CD14-positive monocyte (primary cell): ENCODE measurements around the gene POLR3E. TPM values are rescaled to one million over a fixed set of nuclear protein-coding genes. Genes with fewer than 3 reads are reported as not detected.

Experiments used
- DNase-seq, 3 donors: peaks; one replicate each; pipeline ENCODE4 v3.0.0-alpha.2; 2011 to 2022
- H2AFZ ChIP-seq: 2 replicates; pipeline ENCODE4 v1.6.0; 2012; ENCODE audit warnings: mild to moderate bottlenecking, low read depth, low read length, inconsistent platforms; ENCODE audit not compliant: insufficient read depth, poor library complexity, severe bottlenecking
- H3K27ac ChIP-seq, 2 donors: 1 replicate in 1 of 2; 2 replicates in 1 of 2; pipeline ENCODE4 v1.5.1; 2012 to 2013; ENCODE audit warnings: low read length in 2 of 2, control low read depth in 1 of 2, inconsistent platforms in 1 of 2, low read depth in 1 of 2, mild to moderate bottlenecking in 1 of 2
- H3K27me3 ChIP-seq, 2 donors: one replicate each; pipeline versions ENCODE4 v1.6.0 to v1.6.1; 2011 to 2013; ENCODE audit warnings: low read length in 2 of 2; ENCODE audit not compliant: control insufficient read depth in 2 of 2, insufficient read depth in 2 of 2
- H3K36me3 ChIP-seq, 2 donors: replicated peaks in 1 of 2; 1 replicate in 1 of 2; 2 replicates in 1 of 2; pipeline versions ENCODE4 v1.5.1 to v1.6.1; 2012 to 2013; ENCODE audit warnings: low read length in 2 of 2, control low read depth in 1 of 2, inconsistent platforms in 1 of 2, mild to moderate bottlenecking in 1 of 2; ENCODE audit not compliant: insufficient read depth in 2 of 2, control insufficient read depth in 1 of 2
- H3K4me1 ChIP-seq, 2 donors: 1 replicate in 1 of 2; 2 replicates in 1 of 2; pipeline versions ENCODE4 v1.5.1 to v1.6.1; 2012 to 2013; ENCODE audit warnings: low read length in 2 of 2, control low read depth in 1 of 2, inconsistent platforms in 1 of 2, mild to moderate bottlenecking in 1 of 2, moderate library complexity in 1 of 2; ENCODE audit not compliant: insufficient read depth in 2 of 2, control insufficient read depth in 1 of 2
- H3K4me2 ChIP-seq: replicated peaks from 2 replicates; pipeline ENCODE3; 2012; ENCODE audit warnings: low read length, moderate library complexity, mild to moderate bottlenecking; ENCODE audit not compliant: poor library complexity, severe bottlenecking; ENCODE audit errors: extremely low read depth
- H3K4me3 ChIP-seq, 3 experiments: fragments of 200-600 bp in 1 of 3; sonication (generic) in 1 of 3; replicated peaks in 1 of 3; 1 replicate in 2 of 3; 2 replicates in 1 of 3; pipeline ENCODE4 v1.5.1; 2011 to 2013; ENCODE audit warnings: low read length in 3 of 3, mild to moderate bottlenecking in 3 of 3, control low read depth in 2 of 3, low read depth in 2 of 3, inconsistent platforms in 1 of 3, moderate library complexity in 1 of 3
- H3K79me2 ChIP-seq: 2 replicates; pipeline ENCODE4 v1.6.0; 2012; ENCODE audit warnings: mild to moderate bottlenecking, control low read depth, inconsistent platforms, low read length, moderate library complexity; ENCODE audit not compliant: insufficient read depth
- H3K9ac ChIP-seq: 2 replicates; pipeline ENCODE4 v1.6.0; 2017; ENCODE audit warnings: low read length, mild to moderate bottlenecking; ENCODE audit not compliant: insufficient read depth, poor library complexity, severe bottlenecking
- H3K9me3 ChIP-seq, 2 donors: replicated peaks in 1 of 2; 1 replicate in 1 of 2; 2 replicates in 1 of 2; pipeline versions ENCODE4 v1.5.1 to v1.6.1; 2012 to 2013; ENCODE audit warnings: low read length in 2 of 2, control low read depth in 1 of 2; ENCODE audit not compliant: control insufficient read depth in 1 of 2, insufficient read depth in 1 of 2
- H4K20me1 ChIP-seq: 2 replicates; pipeline ENCODE4 v1.6.0; 2012; ENCODE audit warnings: mild to moderate bottlenecking, low read length, control low read depth, moderate library complexity; ENCODE audit not compliant: insufficient read depth
- H3K27ac Mint-ChIP-seq, 7 donors: one replicate each; pipeline ENCODE4 v1.8.0; 2020; ENCODE audit warnings: mild to moderate bottlenecking in 7 of 7, mixed read lengths in 7 of 7, moderate library complexity in 6 of 7, inconsistent platforms in 2 of 7
- H3K27me3 Mint-ChIP-seq, 3 donors: one replicate each; pipeline ENCODE4 v1.8.0; 2021 to 2022; ENCODE audit warnings: low read depth in 3 of 3, mild to moderate bottlenecking in 3 of 3, mixed read lengths in 3 of 3, moderate library complexity in 3 of 3, inconsistent platforms in 1 of 3
- H3K36me3 Mint-ChIP-seq, 2 donors: one replicate each; pipeline ENCODE4 v1.8.0; 2020; ENCODE audit warnings: mixed read lengths in 2 of 2, inconsistent platforms in 1 of 2, mild to moderate bottlenecking in 1 of 2
- H3K4me1 Mint-ChIP-seq: one replicate; pipeline ENCODE4 v1.8.0; 2020; ENCODE audit warnings: mild to moderate bottlenecking, mixed read lengths
- H3K4me3 Mint-ChIP-seq, 2 donors: one replicate each; pipeline ENCODE4 v1.8.0; 2020; ENCODE audit warnings: mild to moderate bottlenecking in 2 of 2, mixed read lengths in 2 of 2, moderate library complexity in 1 of 2
- H3K9me3 Mint-ChIP-seq, 7 donors: one replicate each; pipeline ENCODE4 v1.8.0; 2020 to 2022; ENCODE audit warnings: mixed read lengths in 7 of 7, mild to moderate bottlenecking in 6 of 7, moderate library complexity in 6 of 7, inconsistent platforms in 2 of 7
- WGBS: methylation state at CpG from one replicate; pipeline ENCODE4 v1.1.5; 2013; ENCODE audit warnings: missing lambda C conversion rate; ENCODE audit not compliant: insufficient coverage; 5-methylcytosine and 5-hydroxymethylcytosine counted together
- intact Hi-C, 2 donors: fragments of 100-400 bp; cut with micrococcal nuclease; formaldehyde crosslinking; loops; one replicate each; pipeline versions ENCODE4 v1.15.0 to v1.15.1; 2023
- polyA plus RNA-seq, 3 donors: library from polyadenylated mRNA; depleted of rRNA in 1 of 3; unstranded in 2 of 3; stranded (reverse) in 1 of 3; fragments of 300-500 nt in 2 of 3; fragments of >200 nt in 1 of 3; fragmentation: Illumina TruSeq in 2 of 3; gene quantifications; 1 replicate in 2 of 3; 2 replicates in 1 of 3; pipeline ENCODE4 v1.2.3, GENCODE V29; 2012 to 2021
- TF ChIP-seq, protein P1 (sequence below): fragments of 200-600 bp; IDR thresholded peaks from one replicate; pipeline ENCODE4 v1.8.0; 2022; ENCODE audit warnings: antibody characterized with exemption, mild to moderate bottlenecking

Gene POLR3E
- polyA plus RNA-seq, 3 donors = 4.1 to 34.6 (median 5.7) TPM

DNA sequence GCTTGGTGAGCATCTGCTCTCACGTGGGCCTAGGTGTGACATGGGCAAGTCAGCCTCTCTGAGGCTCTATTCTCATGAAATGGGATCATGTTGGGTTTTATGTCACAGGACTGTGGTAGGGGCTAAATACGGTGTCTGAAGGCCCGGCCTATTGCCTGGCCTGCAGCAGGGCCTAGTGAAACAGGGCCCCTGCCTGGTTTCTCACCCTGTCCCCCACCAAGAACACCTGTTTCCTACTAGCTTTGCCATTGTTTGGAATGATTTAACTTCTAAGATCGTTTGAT is 29.1 kb downstream of the POLR3E start:
- peaks cover 8 to 9% of the 10 kb centered on the region in 2 donors for H3K4me1 ChIP-seq
- H3K9me3 Mint-ChIP-seq = no peaks in the 10 kb centered on the region
- H3K9ac ChIP-seq = no peak overlapping the region
- intact Hi-C loops = loop anchor here in 1 of 2 donors (10.0 kb wide), 2 partner anchors 48 to 88 kb away; partner anchors contain the start of gene CDR2
- peaks cover 13% of the 10 kb centered on the region for H3K4me1 Mint-ChIP-seq
- H3K4me2 ChIP-seq = no peak overlapping the region
- no peak overlapping the region for H3K4me3 ChIP-seq
- peaks cover 6% of the 10 kb centered on the region for H4K20me1 ChIP-seq
- peaks cover 76 to 86% of the 10 kb centered on the region in 2 donors for H3K36me3 ChIP-seq
- H3K79me2 ChIP-seq = no peaks in the 10 kb centered on the region
- WGBS = 93% methylated on average over 3 of the region's 4 CpGs
- peak overlapping the region in 1 of 7 donors; percentile 56 for H3K27ac Mint-ChIP-seq
- no peak overlapping the region for H3K27ac ChIP-seq
- H3K27me3 ChIP-seq = no peaks in the 10 kb centered on the region
- no peak for DNase-seq
- H3K27me3 Mint-ChIP-seq = peaks cover 0 to 2% (median 0%) of the 10 kb centered on the region in 3 donors
- H2AFZ ChIP-seq = no peak overlapping the region
- no peaks in the 10 kb centered on the region for H3K9me3 ChIP-seq
- H3K36me3 Mint-ChIP-seq = peaks cover 61 to 85% of the 10 kb centered on the region in 2 donors
- no peak overlapping the region for H3K4me3 Mint-ChIP-seq
- TF ChIP-seq, protein P1, sequence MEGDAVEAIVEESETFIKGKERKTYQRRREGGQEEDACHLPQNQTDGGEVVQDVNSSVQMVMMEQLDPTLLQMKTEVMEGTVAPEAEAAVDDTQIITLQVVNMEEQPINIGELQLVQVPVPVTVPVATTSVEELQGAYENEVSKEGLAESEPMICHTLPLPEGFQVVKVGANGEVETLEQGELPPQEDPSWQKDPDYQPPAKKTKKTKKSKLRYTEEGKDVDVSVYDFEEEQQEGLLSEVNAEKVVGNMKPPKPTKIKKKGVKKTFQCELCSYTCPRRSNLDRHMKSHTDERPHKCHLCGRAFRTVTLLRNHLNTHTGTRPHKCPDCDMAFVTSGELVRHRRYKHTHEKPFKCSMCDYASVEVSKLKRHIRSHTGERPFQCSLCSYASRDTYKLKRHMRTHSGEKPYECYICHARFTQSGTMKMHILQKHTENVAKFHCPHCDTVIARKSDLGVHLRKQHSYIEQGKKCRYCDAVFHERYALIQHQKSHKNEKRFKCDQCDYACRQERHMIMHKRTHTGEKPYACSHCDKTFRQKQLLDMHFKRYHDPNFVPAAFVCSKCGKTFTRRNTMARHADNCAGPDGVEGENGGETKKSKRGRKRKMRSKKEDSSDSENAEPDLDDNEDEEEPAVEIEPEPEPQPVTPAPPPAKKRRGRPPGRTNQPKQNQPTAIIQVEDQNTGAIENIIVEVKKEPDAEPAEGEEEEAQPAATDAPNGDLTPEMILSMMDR = no peak

DNA sequence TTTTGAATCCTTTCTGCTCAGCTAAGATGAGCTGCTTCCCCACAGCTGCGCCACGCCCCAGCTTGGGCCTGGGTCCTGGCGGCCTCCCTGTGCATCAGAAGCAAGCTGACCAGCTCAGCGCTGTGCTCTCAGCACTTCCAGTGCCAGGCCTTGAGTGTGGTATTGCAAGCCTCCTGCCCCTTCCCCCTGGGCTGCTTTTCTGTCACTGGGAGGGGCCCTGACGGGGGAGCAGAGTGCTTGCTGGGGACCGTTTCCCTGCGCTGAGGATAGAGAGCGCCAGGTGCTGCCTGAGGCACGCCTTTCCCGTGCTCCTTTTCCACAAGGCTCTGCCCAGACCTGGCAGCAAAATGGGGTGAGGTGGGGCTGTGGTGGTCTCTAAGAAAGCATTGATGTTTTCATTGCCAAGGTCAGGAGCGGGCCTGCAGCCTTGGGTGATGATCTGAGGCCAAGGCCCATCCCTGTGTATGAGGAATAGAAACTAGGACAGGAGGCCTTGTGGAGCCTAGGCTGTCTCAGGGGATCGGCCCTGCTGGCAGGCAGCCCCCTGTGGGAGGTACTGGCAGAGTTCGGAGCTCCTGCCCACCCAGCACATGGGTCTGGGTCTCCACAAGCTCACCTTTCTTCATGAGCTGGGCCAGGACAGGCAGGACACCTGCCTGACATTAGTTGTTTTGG is 29.7 kb downstream of the POLR3E start:
- Mint-ChIP-seq H3K27ac (no peak overlapping the region), H3K27me3 (peaks cover 0 to 2% (median 0%) of the 10 kb centered on the region in 3 donors), H3K4me3 (no peak overlapping the region), H3K9me3 (no peaks in the 10 kb centered on the region), H3K36me3 (peaks cover 64 to 86% of the 10 kb centered on the region in 2 donors), H3K4me1 (peaks cover 13% of the 10 kb centered on the region)
- H3K79me2 ChIP-seq = no peaks in the 10 kb centered on the region
- H3K9ac ChIP-seq = no peak overlapping the region
- H3K4me3 ChIP-seq = no peak overlapping the region
- no peak for DNase-seq
- TF ChIP-seq, protein P1 = no peak
- WGBS = 93% methylated on average over 13 of the region's 13 CpGs
- H3K36me3 ChIP-seq = peaks cover 76 to 86% of the 10 kb centered on the region in 2 donors
- intact Hi-C loops = loop anchor here in 1 of 2 donors (10.0 kb wide), 2 partner anchors 48 to 88 kb away; partner anchors contain the start of gene CDR2
- H3K27ac ChIP-seq = no peak overlapping the region
- H3K27me3 ChIP-seq = no peaks in the 10 kb centered on the region
- no peak overlapping the region for H3K4me2 ChIP-seq
- peaks cover under 1% of the 10 kb centered on the region for H4K20me1 ChIP-seq
- peaks cover 8 to 9% of the 10 kb centered on the region in 2 donors for H3K4me1 ChIP-seq
- H3K9me3 ChIP-seq = no peaks in the 10 kb centered on the region
- H2AFZ ChIP-seq = no peak overlapping the region
